ENCODE measurements around the gene THPO. TPM values are rescaled to one million over a fixed set of nuclear protein-coding genes. Genes with fewer than 3 reads are reported as not detected.

Gene THPO
- total and polyA plus RNA-seq, 2 donors (not counting 1 experiment from before 2014, with no cell fraction given), result not detected

- CTCF ChIA-PET, result no interaction called here
- intact Hi-C loops (cut with micrococcal nuclease), result no loop called here
- no peaks in the 10 kb centered on the region for H4K20me1 ChIP-seq (ENCODE audit: control insufficient read depth, insufficient read depth, low read length, poor library complexity, severe bottlenecking)
- no peaks in the 10 kb centered on the region for H3K79me2 ChIP-seq (ENCODE audit: control insufficient read depth, insufficient read depth, low read length)
- no peaks in the 10 kb centered on the region for H3K9me3 ChIP-seq (ENCODE audit: control extremely low read depth in 1 of 3, control insufficient read depth in 2 of 3, insufficient read depth in 1 of 3, low read length in 2 of 3)
- no peaks in the 10 kb centered on the region for H3K36me3 ChIP-seq (replicated peaks in 1 of 2; ENCODE audit: control extremely low read depth in 1 of 2, control insufficient read depth in 1 of 2, extremely low read depth in 1 of 2, insufficient read depth in 2 of 2, low read length in 1 of 2)
- POLR2A ChIA-PET, result no interaction called here
- H3K27me3 Mint-ChIP-seq, result peaks cover 40% of the 10 kb centered on the region
- no peak overlapping the region for H3K9ac ChIP-seq (ENCODE audit: low read length)
- no peaks in the 10 kb centered on the region for H3K4me1 Mint-ChIP-seq
- H2AFZ ChIP-seq (ENCODE audit: insufficient read depth, low read depth, low read length, poor library complexity, severe bottlenecking), result no peak overlapping the region
- no peaks in the 10 kb centered on the region for H3K9me3 Mint-ChIP-seq (ENCODE audit: insufficient read depth)
- peaks cover 0 to 13% (median 2%) of the 10 kb centered on the region in 4 experiments for H3K27me3 ChIP-seq (replicated peaks in 1 of 4; ENCODE audit: control extremely low read depth in 1 of 4, control insufficient read depth in 3 of 4, insufficient read depth in 4 of 4, low read length in 3 of 4)
- no peak for DNase-seq
- H3K4me1 ChIP-seq (ENCODE audit: control insufficient read depth in 2 of 2, insufficient read depth in 2 of 2, low read length in 2 of 2), result no peaks in the 10 kb centered on the region
- no peak for ATAC-seq (ENCODE audit: low read depth)
- TF ChIP-seq, protein P1, sequence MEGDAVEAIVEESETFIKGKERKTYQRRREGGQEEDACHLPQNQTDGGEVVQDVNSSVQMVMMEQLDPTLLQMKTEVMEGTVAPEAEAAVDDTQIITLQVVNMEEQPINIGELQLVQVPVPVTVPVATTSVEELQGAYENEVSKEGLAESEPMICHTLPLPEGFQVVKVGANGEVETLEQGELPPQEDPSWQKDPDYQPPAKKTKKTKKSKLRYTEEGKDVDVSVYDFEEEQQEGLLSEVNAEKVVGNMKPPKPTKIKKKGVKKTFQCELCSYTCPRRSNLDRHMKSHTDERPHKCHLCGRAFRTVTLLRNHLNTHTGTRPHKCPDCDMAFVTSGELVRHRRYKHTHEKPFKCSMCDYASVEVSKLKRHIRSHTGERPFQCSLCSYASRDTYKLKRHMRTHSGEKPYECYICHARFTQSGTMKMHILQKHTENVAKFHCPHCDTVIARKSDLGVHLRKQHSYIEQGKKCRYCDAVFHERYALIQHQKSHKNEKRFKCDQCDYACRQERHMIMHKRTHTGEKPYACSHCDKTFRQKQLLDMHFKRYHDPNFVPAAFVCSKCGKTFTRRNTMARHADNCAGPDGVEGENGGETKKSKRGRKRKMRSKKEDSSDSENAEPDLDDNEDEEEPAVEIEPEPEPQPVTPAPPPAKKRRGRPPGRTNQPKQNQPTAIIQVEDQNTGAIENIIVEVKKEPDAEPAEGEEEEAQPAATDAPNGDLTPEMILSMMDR (IDR thresholded peaks at IDR 0.05), result no peak
- TF ChIP-seq EZH2 (IDR thresholded peaks at IDR 0.05; ENCODE audit: borderline replicate concordance, insufficient read depth, low read depth, low read length, poor library complexity, severe bottlenecking), result no peak
- 85% methylated on average over 3 of the region's 5 CpGs for WGBS (ENCODE audit: insufficient coverage)
- H3K4me3 Mint-ChIP-seq, result no peak overlapping the region
- no peak overlapping the region for H3K4me3 ChIP-seq (ENCODE audit: control extremely low read depth in 1 of 5, extremely low read depth in 1 of 5, insufficient read depth in 1 of 5, low read depth in 2 of 5, low read length in 4 of 5)
- no peak overlapping the region for H3K27ac ChIP-seq (ENCODE audit: low read length in 2 of 2)
- H3K4me2 ChIP-seq (replicated peaks; ENCODE audit: low read depth, low read length, poor library complexity, severe bottlenecking), result no peak overlapping the region
- no peak overlapping the region for H3K27ac Mint-ChIP-seq
These were observed 17.3 kb upstream of the THPO start for GRCh38 chr3:184395320-184395660.

GRCh38 chr3:184391266-184391665, 13.3 kb upstream of the THPO start:
- no peak overlapping the region for H3K9ac ChIP-seq (ENCODE audit: low read length)
- ChIA-PET POLR2A (no interaction called here), CTCF (interaction anchor here (1.4 kb wide), 1 partner anchor 19 kb away, joined by 6 read pairs; no protein-coding TSS in a partner anchor)
- Mint-ChIP-seq H3K27me3 (peaks cover 47% of the 10 kb centered on the region), H3K4me1 (no peaks in the 10 kb centered on the region), H3K4me3 (no peak overlapping the region), H3K27ac (no peak overlapping the region), H3K9me3 (ENCODE audit: insufficient read depth) (no peaks in the 10 kb centered on the region)
- no peaks in the 10 kb centered on the region for H3K9me3 ChIP-seq (ENCODE audit: control extremely low read depth in 1 of 3, control insufficient read depth in 2 of 3, insufficient read depth in 1 of 3, low read length in 2 of 3)
- H3K27ac ChIP-seq (ENCODE audit: low read length in 2 of 2), result no peak overlapping the region
- 79% methylated on average over 3 of the region's 3 CpGs for WGBS (ENCODE audit: insufficient coverage)
- H3K79me2 ChIP-seq (ENCODE audit: control insufficient read depth, insufficient read depth, low read length), result no peaks in the 10 kb centered on the region
- intact Hi-C loops (cut with micrococcal nuclease), result no loop called here
- TF ChIP-seq, protein P1 (IDR thresholded peaks at IDR 0.05), result no peak
- H3K4me3 ChIP-seq (ENCODE audit: control extremely low read depth in 1 of 5, extremely low read depth in 1 of 5, insufficient read depth in 1 of 5, low read depth in 2 of 5, low read length in 4 of 5), result no peak overlapping the region
- no peaks in the 10 kb centered on the region for H3K4me1 ChIP-seq (ENCODE audit: control insufficient read depth in 2 of 2, insufficient read depth in 2 of 2, low read length in 2 of 2)
- H3K4me2 ChIP-seq (replicated peaks; ENCODE audit: low read depth, low read length, poor library complexity, severe bottlenecking), result no peak overlapping the region
- DNase-seq, result no peak
- H3K27me3 ChIP-seq (replicated peaks in 1 of 4; ENCODE audit: control extremely low read depth in 1 of 4, control insufficient read depth in 3 of 4, insufficient read depth in 4 of 4, low read length in 3 of 4), result peaks cover 0 to 10% (median 2%) of the 10 kb centered on the region in 4 experiments
- no peaks in the 10 kb centered on the region for H4K20me1 ChIP-seq (ENCODE audit: control insufficient read depth, insufficient read depth, low read length, poor library complexity, severe bottlenecking)
- no peak overlapping the region for H2AFZ ChIP-seq (ENCODE audit: insufficient read depth, low read depth, low read length, poor library complexity, severe bottlenecking)
- H3K36me3 ChIP-seq (replicated peaks in 1 of 2; ENCODE audit: control extremely low read depth in 1 of 2, control insufficient read depth in 1 of 2, extremely low read depth in 1 of 2, insufficient read depth in 2 of 2, low read length in 1 of 2), result no peaks in the 10 kb centered on the region
- ATAC-seq (ENCODE audit: low read depth), result no peak
